ENCODE data around the gene PRG3.

GRCh38 chr11:57414612-57415212, 33.8 kb upstream of the PRG3 start:
- TF ChIP-seq POLR2AphosphoS5 (IDR thresholded peaks at IDR 0.05; ENCODE audit: low read depth, low read length) (no peak; the same call in 1 of the 2 replicates), POLR2A (IDR thresholded peaks at IDR 0.05; ENCODE audit: low read depth, low read length) (0 out of 2 replicates have a peak, but pooled peaks have one; percentile 32)

All from GM12892 (cell line).